Smooth muscle cell of the brain vasculature (primary cell): ENCODE measurements around the gene SNX14.
"Not testable (repeated sequence)": the region's sequence is repeated elsewhere in the genome, so short reads cannot be mapped to it uniquely, and the experiment has no call there.

Source experiments
- DNase-seq: peaks from one replicate; pipeline ENCODE4 v3.0.0-alpha.2; 2012; ENCODE audit warnings: low read depth, low spot score

Gene SNX14

DNA sequence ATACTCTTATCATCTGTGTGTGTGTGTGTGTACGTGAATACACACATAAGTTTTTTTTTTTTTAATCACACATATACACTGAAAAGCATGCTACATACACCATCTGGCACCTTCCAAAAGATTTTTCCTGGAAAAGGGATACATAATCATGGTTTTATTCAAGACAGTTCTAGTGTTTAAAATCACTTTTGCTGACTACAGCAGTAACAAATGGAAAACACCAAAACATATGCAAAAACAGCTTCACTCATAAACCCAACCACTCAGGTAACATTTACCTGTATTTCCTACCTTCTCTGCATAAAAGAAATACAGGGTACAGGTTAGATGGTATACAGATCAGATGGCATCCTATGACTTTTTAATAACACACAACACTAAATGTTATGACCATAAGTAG lies 2.5 kb downstream of the SNX14 start:
- no peak for DNase-seq

DNA sequence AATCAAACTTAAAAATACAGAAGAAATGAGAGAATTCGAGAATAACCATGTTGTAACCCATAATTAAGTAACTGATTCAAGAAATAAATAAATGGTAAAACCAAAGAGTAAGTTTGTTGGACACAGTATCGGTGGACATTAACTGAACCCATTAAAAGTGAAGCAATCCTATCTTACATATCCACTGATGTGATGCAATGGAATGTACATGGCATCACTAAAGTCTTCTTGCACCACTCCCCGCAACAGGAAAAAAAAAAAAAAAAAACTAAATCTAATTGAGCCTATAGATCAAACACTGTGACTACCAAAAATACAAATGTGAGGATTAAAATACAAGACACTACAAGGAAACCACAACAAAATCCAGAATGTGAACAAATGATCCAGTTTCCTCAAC lies 7.9 kb downstream of the SNX14 start:
- no peak for DNase-seq

DNA sequence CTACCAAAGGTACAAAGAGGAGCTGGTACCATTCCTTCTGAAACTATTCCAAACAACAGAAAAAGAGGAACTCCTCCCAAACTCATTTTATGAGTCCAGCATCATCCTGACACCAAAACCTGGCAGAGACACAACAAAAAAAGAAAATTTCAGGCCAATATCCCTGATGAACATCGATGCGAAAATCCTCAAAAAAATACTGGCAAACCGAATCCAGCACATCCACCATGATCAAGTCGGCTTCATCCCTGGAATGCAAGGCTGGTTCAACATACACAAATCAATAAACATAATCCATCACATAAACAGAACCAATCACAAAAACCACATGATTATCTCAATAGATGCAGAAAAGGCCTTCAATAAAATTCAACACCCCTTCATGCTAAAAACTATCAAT lies 10.8 kb downstream of the SNX14 start:
- not testable (repeated sequence) for DNase-seq

DNA sequence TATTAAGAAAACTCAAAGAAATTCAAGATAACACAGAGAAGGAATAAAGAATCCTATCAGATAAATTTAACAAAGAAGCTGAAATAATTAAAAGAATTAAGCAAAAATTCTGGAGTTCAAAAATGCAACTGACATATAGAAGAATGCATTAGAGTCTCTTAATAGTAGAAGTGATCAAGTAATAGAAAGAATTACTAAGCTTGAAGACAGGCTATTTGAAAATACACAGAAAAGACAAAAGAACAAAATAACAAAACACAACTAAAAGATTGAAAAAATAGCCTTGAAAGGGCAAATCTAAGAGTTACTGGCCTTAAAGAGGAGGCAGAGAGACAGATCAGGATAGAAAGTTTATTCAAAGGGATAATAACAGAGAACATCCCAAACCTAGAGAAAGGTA lies 12.1 kb downstream of the SNX14 start:
- DNase-seq, result no peak

DNA sequence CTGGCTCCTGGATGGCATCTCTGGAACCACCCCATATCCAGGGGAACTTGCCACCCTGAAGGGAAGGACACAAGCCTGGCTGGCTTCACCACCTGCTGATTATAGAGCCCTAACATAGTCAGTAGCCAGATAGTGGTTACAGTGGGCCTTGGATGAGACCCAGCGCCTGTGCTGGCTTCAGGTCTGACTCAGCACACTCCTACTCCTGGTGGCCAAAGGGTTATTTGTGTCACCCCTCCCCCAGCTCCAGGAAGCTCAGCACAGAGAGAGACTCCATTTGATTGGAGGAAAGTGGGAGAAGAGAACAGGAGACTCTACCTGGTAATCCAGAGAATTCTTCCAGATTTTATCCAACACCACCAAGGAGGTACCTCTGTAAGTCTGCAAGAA lies 12.8 kb downstream of the SNX14 start:
- no peak for DNase-seq

DNA sequence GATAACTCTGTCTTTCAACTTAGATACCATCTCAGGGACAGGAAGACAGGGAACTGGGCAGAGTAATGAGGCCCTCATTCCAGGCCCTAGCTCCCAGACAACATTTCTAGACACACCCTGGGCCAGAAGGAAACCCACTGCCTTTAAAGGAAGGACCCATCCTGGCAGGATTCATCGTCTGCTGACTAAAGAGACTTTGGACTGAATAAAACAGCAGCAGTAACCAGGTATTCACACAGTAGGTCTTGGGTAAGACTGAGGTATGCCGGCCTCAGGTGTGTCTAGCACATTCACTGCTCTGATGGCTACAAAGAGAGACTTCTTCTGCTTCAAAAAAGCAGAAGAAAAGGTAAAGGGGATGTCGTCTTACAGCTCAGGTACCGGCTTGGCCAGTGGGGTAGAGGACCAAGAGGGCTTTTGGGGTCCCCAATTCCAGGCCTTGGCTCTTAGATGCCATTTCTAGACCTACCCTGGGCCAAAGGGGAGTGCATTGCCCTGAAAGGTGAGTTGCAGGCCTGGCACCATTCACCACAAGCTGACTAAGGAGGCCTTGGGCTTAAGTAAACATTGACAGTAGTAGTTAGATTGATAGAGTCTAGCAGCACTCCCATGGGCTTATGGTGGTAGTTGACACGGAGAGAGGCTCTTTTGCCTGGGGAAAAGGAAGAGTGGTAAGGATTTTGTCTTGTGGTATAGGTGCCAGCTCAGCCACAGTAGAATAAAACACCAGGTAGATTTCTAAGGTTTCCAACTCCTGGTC lies 13.4 kb downstream of the SNX14 start:
- DNase-seq, result no peak

DNA sequence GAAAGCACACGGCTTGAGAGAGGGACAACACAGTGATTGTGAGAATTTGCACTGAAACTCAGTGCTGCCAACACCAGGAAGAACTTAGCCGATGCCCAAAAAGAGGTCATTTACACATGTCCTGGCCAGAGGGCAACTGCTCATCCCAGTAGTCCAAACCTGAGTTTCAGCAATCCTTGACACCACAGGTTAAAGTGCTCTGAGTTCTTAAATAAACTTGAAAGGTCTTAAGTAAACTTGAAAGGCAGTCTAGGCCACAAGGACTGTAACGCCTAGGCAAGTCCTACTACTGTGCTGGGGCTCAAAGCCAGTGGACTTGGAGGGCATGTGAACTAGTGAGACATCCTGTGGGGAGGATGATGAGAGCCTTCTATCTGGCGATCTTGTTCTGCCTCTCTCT lies 14.1 kb downstream of the SNX14 start:
- DNase-seq, result no peak

DNA sequence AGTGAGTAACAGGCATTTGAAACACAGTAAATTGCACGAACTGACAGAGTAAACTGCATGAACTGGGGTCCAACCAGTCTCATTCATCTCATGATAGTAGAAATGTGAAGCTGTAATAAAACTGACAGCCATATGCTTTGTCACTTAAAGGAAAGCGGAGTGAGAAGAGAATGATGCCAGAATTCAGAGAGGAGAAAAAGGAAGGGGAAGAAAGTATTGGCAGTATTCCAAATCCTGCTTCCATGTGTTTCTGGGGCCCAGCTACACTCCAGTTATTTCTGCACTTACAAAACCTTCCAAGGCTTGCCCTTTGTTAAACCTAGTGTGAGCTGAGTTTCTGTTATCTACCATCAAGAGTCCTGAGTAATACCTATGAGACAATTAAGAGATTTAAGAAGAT lies 17.2 kb downstream of the SNX14 start:
- DNase-seq, result no peak

DNA sequence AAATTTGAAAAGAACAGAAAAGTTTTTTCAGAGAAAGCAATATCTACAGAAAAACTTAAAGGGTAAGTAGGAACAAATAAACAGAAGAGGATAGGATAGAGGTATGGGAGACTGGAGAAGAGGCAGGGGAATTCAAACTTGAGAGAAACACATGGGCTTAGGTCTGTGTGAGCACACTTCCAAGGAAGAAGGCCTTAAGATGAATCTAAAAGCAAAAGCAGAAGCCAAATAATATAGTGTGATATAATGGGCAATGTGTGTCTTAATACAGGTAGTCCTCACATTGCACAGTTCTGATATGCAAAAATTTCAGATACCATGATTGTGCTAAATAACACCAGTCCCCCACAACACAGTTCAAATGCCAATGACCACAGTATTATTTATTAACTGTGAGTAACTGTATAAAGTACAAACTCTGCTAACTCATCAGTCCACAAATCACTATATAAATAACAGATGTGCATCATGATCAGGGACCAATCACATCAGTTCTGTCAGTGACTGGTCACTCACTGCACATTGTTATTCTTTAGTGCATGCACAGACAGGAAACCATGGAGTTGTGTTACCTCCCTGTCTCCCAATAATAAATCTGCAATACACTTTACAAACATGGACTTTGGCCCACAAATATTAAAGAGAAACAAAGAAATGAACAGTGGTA lies 18.6 kb downstream of the SNX14 start:
- no peak for DNase-seq

DNA sequence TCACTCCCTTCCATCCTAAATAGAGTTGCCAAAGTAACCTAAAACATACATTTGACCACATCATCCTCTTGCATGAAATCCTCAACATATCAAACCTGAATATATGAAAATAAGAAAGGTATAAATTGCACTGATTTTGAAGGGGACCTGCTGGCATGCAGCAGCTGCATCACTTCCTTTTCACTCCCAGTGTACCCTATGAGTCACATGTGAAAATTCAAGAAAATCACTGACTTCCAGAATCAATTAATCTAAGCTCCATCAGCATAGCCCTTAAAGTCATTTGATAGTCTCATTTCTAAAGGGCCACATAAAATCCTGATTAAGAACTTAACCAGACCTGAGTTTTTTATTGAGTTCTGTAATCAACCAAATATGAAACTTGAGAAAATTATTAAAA lies 24.3 kb downstream of the SNX14 start:
- no peak for DNase-seq

DNA sequence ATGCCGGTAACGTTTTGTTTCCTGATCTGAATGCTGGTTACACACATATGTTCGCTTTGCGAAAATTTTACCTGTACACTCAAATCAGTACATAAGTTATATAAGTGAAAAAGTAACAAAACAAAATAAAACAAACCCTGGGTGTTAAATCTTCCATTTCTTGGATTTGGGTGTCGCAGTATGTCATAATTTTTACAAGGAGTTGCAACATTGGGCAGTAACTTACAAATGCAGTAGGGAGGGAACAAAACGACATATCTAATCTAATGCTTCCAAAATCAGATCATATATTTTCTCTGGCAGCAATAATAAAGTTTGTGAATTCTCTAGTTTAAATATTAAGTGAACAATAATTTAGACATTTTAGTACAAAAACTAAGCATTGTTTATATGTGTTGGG lies 25.2 kb downstream of the SNX14 start:
- no peak for DNase-seq

DNA sequence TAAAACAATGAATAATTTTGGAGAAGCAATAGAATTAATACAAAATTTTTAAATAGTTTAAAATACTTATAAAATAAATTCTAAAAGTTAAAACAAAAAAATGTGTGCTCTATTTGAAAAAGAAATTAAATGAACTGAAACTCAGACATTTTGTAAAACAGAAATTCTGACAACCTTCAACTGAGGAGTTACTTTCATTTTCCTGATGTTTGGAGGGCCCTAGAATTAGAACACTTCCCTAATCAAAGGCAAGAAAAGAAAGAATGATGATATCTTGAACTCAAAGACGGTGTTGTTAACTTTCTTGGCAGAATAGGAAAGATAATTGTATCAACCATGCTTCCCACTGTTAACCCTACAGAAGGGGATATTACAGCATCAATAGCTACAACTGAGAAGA lies 27.9 kb downstream of the SNX14 start:
- no peak for DNase-seq

DNA sequence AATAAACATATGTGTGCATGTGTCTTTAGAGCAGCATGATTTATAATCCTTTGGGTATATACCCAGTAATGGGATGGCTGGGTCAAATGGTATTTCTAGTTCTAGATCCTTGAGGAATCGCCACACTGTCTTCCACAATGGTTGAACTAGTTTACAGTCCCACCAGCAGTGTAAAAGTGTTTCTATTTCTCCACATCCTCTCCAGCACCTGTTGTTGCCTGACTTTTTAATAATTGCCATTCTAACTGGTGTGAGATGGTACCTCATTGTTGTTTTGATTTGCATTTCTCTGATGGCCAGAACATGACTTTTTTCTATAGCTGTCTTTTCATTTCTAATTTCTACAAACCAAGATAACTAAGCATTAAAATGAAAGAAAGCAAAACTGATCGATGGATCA lies 29.4 kb downstream of the SNX14 start:
- DNase-seq, result not testable (repeated sequence)

DNA sequence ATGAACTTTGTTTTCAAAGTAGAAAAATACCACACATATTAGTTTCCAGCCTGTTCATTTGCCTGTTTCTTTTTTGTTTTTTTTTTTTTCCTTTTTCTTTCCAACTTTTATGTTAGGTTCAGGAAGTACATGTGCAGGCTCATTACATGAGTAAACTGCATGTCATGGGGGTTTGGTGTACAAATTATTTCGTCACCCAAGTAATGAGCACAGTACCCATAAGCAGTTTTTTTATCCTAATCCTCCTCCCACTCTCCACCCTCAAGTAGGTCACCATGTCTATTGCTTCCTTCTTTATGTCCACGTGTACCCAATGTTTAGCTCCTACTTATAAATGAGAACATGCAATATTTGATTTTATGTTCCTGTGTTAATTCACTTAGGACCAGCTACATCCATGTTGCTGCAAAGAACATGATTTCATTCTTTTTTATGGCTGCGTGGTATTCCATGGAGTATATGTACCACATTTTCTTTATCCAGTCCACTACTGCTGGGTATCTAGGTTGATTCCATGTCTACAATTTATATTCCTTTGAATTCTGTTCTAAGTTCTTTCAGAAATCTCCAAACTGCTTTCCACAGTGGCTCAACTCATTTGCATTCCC lies 31.8 kb downstream of the SNX14 start:
- no peak for DNase-seq

DNA sequence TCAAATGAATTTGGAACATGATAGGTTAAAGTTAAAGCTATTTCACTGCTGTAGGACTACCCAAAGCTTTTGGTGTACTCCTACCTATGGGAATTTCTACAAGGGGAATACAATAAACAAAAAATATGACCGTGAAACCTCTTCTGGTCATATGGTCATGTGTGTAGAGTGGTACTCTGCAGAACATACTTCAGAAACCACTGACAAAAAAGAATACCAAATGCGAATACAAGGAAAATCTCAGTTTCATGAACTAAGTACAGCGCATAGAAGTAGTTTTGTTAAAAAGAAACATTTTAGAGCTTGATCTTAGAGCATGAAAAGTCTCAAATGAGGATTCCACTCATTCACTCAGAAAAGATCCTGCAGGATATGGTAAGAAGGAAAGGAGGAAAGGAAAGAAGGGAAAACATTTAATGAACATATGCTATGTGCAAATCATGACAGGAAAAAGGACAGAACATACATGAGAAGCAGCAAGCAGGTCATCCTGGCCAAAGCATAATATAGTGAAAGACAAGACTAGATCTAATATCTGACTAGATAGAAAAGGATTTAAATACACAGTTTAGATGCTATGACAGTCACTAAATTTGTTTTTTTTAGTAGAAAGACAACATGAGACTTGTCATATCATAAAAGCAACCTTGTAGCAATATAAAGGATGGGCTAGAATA lies 36.5 kb downstream of the SNX14 start:
- no peak for DNase-seq

DNA sequence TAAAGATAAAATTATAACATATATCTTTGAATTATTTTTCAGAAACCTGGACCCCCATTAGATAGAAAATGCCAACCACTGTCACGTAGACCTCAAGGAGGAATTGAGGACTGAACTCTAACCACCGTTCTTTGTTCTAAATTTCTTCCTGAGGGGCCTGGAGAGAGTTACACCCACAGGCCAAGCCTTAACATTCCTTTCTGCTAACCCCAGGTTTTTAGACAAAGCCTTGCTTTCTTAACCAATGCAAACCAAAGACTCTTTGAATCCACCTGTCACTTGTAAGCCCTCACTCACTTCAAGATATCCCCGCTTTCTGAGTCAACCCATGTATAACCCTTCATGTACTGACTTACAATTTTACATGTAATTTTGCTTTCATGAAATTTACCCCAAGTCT lies 41.0 kb downstream of the SNX14 start:
- no peak for DNase-seq

DNA sequence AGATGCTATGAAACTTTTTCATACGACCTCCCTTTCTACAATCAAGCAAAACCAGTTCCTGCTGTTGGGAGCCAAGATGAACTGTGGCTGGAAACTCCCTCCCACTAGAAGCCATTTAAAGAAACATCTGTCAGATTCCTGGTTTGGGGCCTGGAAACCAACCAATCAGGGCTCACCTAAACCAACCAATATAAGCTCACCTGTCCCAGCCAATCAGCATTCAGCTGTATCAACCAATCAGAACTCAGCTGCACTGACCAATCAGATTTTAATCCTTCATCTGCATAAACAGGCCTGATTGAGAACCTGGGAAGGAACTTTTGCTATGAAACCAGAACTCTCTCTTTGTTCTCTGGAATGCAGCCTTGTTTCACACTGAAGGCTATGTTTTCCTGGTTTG lies 42.4 kb downstream of the SNX14 start:
- no peak for DNase-seq

DNA sequence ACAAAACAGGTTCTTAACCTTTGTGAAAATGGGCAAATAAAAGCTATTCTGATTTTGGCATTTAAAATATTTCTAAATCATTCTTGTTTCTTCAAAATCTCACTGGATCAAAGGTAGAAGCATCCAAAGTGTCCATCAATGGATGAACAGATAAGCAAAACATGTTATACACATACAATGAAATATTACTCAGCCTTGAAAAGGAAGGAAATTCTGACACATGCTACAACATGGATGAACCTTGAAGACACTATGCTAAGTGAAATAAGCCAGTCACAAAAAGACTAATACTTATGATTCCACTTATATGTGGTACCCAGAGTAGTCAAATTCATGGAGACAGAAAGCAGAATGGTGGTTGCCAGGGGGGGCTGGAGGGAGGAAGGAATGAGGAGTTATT lies 45.9 kb downstream of the SNX14 start:
- DNase-seq, result no peak

DNA sequence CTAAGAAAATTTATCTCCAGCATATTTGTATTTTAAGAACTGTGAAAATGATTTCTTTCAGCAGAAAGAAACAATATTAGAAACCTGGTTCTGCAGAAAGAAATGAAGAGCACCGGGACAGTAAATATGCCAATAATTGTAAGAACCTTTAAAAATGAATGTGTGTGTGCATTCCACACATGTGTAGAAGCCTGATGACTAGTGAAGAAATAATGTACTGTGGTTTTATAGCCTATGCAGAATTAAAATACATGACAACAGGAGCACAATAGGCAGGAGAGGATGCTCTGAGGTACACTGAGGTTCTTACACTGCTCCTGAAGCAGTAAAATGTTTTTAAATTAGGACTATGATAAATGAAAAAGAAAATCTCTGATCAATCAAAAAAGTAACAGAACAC lies 48.9 kb downstream of the SNX14 start:
- no peak for DNase-seq

DNA sequence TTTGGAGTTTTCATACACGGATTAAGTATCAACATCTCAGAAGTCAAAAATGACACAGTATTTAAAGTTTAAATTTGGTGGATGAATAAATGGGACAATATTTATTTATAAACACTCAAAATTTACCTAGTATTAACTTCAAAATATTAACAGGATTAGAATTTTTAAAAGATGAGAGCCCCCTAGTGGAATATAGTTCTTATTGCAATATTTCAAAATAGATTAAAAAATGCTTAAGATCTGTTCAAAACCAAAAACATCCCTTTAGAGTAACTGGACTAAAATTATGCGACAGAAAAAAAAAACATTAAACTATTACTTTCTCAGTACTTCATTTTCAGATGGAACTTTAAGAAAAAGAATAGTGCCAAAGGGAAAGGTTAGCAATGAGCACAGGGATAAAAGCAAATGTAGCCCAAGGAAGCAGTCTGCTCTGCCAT lies 56.6 kb downstream of the SNX14 start:
- no peak for DNase-seq

DNA sequence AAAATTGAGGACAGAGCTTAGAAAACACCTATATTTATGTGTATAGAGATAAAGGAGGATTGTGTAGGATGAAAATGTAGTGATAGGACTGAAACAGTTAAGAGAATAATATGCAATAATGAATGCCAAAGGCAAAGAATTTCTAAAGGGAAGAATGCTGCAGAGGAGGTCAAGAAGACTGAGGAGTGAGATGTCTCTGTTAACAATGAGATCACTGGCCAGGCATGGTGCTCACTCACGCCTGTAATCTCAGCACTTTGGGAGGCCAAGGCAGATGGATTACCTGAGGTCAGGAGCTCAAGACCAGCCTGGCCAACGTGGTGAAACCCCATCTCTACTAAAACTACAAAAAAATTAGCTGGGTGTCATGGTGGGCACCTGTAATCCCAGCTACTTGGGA lies 69.4 kb downstream of the SNX14 start:
- not testable (repeated sequence) for DNase-seq

DNA sequence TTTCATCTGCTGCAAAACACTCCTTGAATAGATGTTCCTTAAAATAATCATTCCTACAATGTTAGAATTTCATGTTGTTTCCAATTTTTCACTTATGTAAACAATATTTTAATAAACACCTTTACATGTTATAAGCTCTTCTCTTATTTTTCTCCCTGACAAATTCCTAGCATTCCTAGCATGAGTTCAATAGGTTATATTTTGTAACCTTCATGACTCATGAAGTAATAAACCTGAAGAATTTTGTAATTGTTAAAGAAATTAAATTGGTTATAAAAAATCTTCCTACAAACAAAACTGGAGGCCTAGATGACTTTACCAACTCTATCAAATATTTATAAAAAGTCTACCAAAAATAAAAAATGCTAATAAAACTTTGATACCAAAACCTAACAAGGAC lies 77.5 kb downstream of the SNX14 start:
- DNase-seq, result no peak
